Measurements from ENCODE around the gene GRIP2. TPM values are rescaled to one million over a fixed set of nuclear protein-coding genes. Genes with fewer than 3 reads are reported as not detected.

Gene GRIP2
- polyA plus RNA-seq (ENCODE audit: insufficient read length in 4 of 4) = 1 to 10 TPM in 3 of 4 donors, under 1 TPM in 1; 0.97 to 1.2 (median 1.1) TPM

GRCh38 chr3:14539742-14540491 lies at the start of gene GRIP2:
Gene GRIP2 (minus strand): TSS chr3:14540342. CDS start chr3:14540308, 34 bp downstream.
- DNase-seq (ENCODE audit: low read depth in 4 of 4, low spot score in 3 of 4) = no peak

- DNase-seq (ENCODE audit: low read depth in 4 of 4, low spot score in 3 of 4) = no peak
These were observed 48.4 kb upstream of the GRIP2 start for GRCh38 chr3:14588425-14589112.

GRCh38 chr3:14587740-14588360 lies 47.7 kb upstream of the GRIP2 start:
- DNase-seq (ENCODE audit: low read depth in 4 of 4, low spot score in 3 of 4) = no peak

- DNase-seq (ENCODE audit: low read depth in 4 of 4, low spot score in 3 of 4) = no peak
These were observed 46.5 kb upstream of the GRIP2 start for GRCh38 chr3:14586611-14587010.

GRCh38 chr3:14583548-14584091 lies 43.5 kb upstream of the GRIP2 start:
- DNase-seq (ENCODE audit: low read depth in 4 of 4, low spot score in 3 of 4) = no peak

GRCh38 chr3:14582045-14582410 lies 41.9 kb upstream of the GRIP2 start:
- no peak for DNase-seq (ENCODE audit: low read depth in 4 of 4, low spot score in 3 of 4)

- no peak for DNase-seq (ENCODE audit: low read depth in 4 of 4, low spot score in 3 of 4)
These were observed 41.3 kb upstream of the GRIP2 start for GRCh38 chr3:14581334-14582044.

GRCh38 chr3:14577897-14578296 lies 37.8 kb upstream of the GRIP2 start:
- DNase-seq (ENCODE audit: low read depth in 4 of 4, low spot score in 3 of 4) = no peak

GRCh38 chr3:14576163-14576562 lies 36.0 kb upstream of the GRIP2 start:
- DNase-seq (ENCODE audit: low read depth in 4 of 4, low spot score in 3 of 4) = no peak

GRCh38 chr3:14574183-14574582 lies 34.0 kb upstream of the GRIP2 start:
- no peak for DNase-seq (ENCODE audit: low read depth in 4 of 4, low spot score in 3 of 4)

- DNase-seq (ENCODE audit: low read depth in 4 of 4, low spot score in 3 of 4) = no peak
These were observed 33.6 kb upstream of the GRIP2 start for GRCh38 chr3:14573706-14574105.

GRCh38 chr3:14570864-14571263 lies 30.7 kb upstream of the GRIP2 start:
- no peak for DNase-seq (ENCODE audit: low read depth in 4 of 4, low spot score in 3 of 4)

GRCh38 chr3:14570089-14570488 lies 29.9 kb upstream of the GRIP2 start:
- DNase-seq (ENCODE audit: low read depth in 4 of 4, low spot score in 3 of 4) = no peak

- DNase-seq (ENCODE audit: low read depth in 4 of 4, low spot score in 3 of 4) = no peak
These were observed 29.4 kb upstream of the GRIP2 start for GRCh38 chr3:14569474-14570000.

- DNase-seq (ENCODE audit: low read depth in 4 of 4, low spot score in 3 of 4) = no peak
These were observed 28.1 kb upstream of the GRIP2 start for GRCh38 chr3:14568269-14568668.

GRCh38 chr3:14566812-14567211 lies 26.7 kb upstream of the GRIP2 start:
- no peak for DNase-seq (ENCODE audit: low read depth in 4 of 4, low spot score in 3 of 4)

- no peak for DNase-seq (ENCODE audit: low read depth in 4 of 4, low spot score in 3 of 4)
These were observed 25.9 kb upstream of the GRIP2 start for GRCh38 chr3:14565868-14566588.

GRCh38 chr3:14564741-14565140 lies 24.6 kb upstream of the GRIP2 start:
- DNase-seq (ENCODE audit: low read depth in 4 of 4, low spot score in 3 of 4) = no peak

GRCh38 chr3:14563946-14564539 lies 23.9 kb upstream of the GRIP2 start:
- DNase-seq (ENCODE audit: low read depth in 4 of 4, low spot score in 3 of 4) = no peak

All from right renal pelvis (tissue), 4 donors.